ENCODE results near the gene NSMCE3. TPM values are rescaled to one million over a fixed set of nuclear protein-coding genes. Genes with fewer than 3 reads are reported as not detected.

Gene NSMCE3
- total RNA-seq = 9.8 and 10.1 TPM in 2 replicates

DNA sequence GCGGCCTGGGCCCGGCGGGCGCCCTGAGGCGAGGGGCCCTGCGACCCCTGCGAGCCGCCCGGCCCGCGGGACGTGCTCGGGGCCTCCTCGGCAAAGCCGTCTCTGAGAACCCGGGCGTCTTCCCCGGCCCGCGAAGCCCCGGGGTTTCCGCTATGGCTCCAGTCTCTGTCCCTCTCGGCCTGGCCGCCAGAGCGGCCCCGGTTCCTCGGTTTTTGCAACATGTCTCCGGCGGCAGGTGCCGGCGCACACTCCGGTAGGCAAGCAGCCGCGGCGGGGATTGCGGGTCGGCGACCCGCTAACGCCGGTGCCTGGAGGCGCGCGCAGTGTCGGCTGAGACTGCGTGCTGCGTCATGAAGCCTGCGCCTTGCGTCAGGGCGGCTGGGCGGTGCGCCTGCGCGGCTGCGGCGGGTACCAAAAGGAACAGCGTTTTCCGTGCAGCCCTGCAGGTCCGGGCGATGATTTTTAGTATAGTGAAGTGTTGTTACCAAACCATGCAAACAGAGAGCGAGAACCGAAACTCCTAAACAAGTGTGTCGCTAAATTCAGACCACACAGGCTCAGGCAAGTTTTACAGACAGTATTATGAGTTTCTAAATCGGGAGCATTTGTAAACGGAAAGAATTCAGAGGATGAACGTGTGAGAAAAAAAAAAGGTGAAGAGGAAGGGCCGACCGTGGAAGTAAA, at the start of gene NSMCE3:
NSMCE3 (minus strand) TSS at position 338 of the 684 bp plus-strand sequence; CDS start at position 221, 117 bp downstream.

